NCI-H1694 (cell line): ENCODE results near the gene TRIOBP.

Experiments used
- DNase-seq: peaks from one replicate; lab custom pipeline; 2025; lab: John Stamatoyannopoulos, UW

Gene TRIOBP

GRCh38 chr22:37751449-37752188 lies 54.8 kb downstream of the TRIOBP start:
- no peak for DNase-seq

- DNase-seq: peak; percentile 69
These were observed 55.6 kb downstream of the TRIOBP start for GRCh38 chr22:37752189-37753087.

- no peak for DNase-seq
These were observed 56.9 kb downstream of the TRIOBP start for GRCh38 chr22:37753746-37754145.

GRCh38 chr22:37757663-37758062 lies 60.8 kb downstream of the TRIOBP start:
- no peak for DNase-seq

- DNase-seq: no peak
These were observed 61.8 kb downstream of the TRIOBP start for GRCh38 chr22:37758694-37759093.

GRCh38 chr22:37759281-37759680 lies 62.4 kb downstream of the TRIOBP start:
- no peak for DNase-seq

GRCh38 chr22:37760152-37760551 lies 63.3 kb downstream of the TRIOBP start:
- DNase-seq: no peak

GRCh38 chr22:37762389-37762836 lies 65.6 kb downstream of the TRIOBP start:
- DNase-seq: no peak

GRCh38 chr22:37763012-37763411 lies 66.2 kb downstream of the TRIOBP start:
- no peak for DNase-seq

- DNase-seq: no peak
These were observed 66.8 kb downstream of the TRIOBP start for GRCh38 chr22:37763652-37764051.

GRCh38 chr22:37764622-37765021 lies 67.8 kb downstream of the TRIOBP start:
- DNase-seq: peak; percentile 7

GRCh38 chr22:37765498-37765897 lies 68.7 kb downstream of the TRIOBP start:
- DNase-seq: no peak

GRCh38 chr22:37765953-37766576 lies 69.2 kb downstream of the TRIOBP start:
- no peak for DNase-seq

- no peak for DNase-seq
These were observed 71.4 kb downstream of the TRIOBP start for GRCh38 chr22:37768273-37768672.

GRCh38 chr22:37769056-37769455 lies 72.2 kb downstream of the TRIOBP start:
- DNase-seq: no peak

GRCh38 chr22:37771081-37771480 lies 74.2 kb downstream of the TRIOBP start:
- DNase-seq: no peak

- DNase-seq: no peak
These were observed 75.0 kb downstream of the TRIOBP start for GRCh38 chr22:37771702-37772427.

- no peak for DNase-seq
These were observed 77.9 kb downstream of the TRIOBP start for GRCh38 chr22:37774728-37775127.

- no peak for DNase-seq
These were observed 79.2 kb downstream of the TRIOBP start for GRCh38 chr22:37775785-37776638.

- DNase-seq: no peak
These were observed 79.8 kb downstream of the TRIOBP start for GRCh38 chr22:37776639-37777005.

GRCh38 chr22:37777122-37777687 lies 80.4 kb downstream of the TRIOBP start:
- no peak for DNase-seq
